Right hindlimb (tissue), 1 donor: ENCODE results near the gene HS3ST5.
"Not testable (repeated sequence)": the region's sequence is repeated elsewhere in the genome, so short reads cannot be mapped to it uniquely, and the experiment has no call there.

Experiments
- DNase-seq: peaks from one replicate; pipeline ENCODE4 v3.0.0-alpha.2; 2018

HS3ST5 gene

DNA sequence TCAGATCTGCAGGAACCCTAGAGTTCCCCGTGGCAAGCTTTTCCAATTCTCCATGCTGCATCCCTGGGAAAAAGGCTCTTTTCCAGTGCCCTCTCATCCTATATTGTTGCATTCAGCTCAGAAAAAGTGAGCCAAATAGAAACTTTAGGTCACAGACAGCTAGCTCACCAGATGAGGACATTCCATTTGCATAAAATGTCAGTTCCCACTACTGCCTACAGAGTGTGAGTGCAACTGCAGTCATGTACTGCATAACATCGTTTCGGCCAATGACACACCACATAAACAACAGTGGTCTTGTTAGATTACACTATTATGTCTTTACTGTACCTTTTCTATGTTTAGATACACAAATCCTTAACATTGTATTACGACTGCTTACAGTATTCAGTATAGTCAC is 8.6 kb downstream of the HS3ST5 start:
- no peak for DNase-seq

DNA sequence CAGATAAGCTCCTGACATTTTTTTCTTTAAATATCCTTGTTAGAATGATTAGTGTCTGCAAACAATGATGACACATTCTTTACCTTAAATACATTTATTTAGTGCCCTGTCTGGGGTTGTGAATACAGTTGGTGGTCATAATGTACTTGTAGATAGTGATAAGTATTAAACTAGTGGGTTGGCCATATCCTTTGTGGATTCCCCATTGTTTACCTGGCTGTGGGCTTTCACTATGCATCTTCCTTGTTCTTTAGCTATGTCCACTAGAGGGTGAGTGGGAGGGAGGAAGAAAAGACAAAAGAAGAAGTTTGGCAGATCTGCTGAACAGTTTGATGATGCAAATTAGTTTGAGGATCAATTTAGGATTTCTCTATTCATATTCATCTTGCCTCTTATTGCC is 15.7 kb downstream of the HS3ST5 start:
- DNase-seq, result no peak

DNA sequence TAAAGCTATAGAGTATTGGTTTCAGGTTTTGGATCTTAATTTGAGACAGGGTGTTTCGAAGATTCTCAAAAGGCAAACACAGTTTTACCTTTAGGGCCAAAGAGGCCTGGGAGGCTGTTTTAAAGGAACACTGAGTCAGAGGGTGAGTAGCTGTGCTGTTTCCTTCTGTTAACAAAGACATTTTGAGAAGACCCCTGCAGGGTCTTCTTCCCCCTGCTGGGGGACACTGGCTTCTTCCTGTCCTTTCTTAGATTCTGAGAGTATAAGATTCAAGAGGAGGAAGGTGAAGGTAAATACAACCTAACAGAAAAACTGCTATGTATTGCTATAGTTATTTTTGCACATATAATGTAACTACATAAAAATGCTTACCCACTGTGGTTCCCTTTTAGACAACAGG is 19.0 kb downstream of the HS3ST5 start:
- no peak for DNase-seq

DNA sequence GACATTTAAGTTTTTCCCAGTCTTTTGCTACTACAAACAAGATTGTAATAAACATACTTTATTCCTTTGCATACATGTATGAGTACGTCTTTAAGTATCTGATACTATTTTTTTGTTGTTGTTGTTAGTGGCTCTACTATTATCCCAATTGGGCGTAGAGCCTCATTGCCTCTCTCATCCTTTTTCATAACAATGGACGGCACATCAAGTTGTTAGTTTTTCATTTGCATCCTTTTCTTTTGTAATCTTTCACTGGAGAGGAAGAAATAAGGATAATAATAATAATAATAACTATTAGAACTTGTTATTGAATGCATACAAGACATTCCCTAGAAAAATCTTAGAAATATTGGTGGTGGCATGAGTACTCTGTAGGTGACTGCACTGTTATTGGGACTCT is 23.1 kb downstream of the HS3ST5 start:
- DNase-seq, result no peak

DNA sequence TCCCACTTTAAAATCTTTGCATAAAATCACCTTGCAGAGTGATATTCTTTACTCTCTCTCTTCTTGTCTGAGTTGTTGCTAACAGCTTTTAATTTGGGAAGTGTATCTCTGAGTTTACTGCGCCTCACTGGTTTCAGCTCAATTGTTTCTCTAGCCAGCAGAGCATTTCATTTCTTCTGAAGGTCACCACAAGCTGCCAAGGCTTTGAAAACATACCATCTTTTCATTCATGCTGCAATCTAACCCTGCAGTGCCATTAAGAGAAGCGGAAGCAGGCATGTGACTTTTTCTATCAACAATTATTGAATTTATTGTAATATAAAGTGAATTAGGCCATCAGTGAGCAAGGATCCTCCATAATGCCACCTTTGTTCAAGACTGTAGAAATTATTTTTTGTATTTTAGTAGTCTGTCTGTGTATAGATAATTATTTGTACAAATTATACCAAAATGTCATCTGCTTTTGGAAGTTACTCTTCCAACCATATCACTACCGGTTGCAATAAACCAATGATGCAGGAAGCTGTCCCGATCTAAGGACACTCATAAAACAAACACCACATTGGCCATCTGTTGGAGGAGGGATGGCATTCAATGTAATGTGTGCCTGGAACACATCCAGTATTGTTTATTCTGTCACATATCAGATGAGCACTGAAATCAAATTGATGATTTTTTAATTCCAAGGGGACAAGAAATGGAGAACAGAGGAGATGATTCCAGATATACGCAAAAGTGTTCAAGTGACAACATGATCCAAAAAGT is 26.8 kb downstream of the HS3ST5 start:
- no peak for DNase-seq

DNA sequence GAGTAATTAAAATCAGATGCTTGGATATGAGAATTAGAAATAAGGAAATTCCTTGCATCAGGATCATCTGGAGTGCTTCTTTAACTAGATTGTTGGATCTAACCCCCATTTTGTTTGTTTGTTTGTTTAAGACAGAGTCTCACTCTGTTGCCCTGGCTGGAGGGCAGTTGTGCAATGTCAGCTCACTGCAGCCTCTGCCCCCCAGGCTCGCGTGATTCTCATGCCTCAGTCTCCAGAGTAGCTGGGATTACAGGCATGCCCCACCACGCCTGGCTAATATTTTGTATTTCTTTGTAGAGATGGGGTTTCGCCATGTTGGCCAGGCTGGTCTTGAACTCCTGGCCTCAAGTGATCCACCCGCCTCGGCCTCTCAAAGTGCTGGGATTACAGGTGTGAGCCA is 29.0 kb downstream of the HS3ST5 start:
- DNase-seq, result not testable (repeated sequence)

DNA sequence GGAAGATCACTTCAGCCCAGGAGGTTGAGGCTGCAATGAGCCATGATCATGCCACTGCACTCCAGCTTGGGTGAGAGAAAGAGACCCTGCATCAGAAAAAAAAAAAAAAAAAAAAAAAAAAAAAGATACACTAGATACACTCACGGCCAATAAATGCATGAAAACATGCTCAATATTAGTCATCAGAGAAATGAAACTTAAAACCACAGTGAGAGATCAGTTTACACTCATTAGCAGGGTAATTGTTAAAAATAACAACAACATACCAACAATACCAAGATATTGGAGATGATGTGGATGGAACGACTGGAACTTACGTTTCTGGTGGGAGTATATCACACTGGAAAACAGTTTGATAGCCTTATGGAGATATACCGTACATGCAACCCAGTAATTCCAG is 29.9 kb downstream of the HS3ST5 start:
- no peak for DNase-seq

DNA sequence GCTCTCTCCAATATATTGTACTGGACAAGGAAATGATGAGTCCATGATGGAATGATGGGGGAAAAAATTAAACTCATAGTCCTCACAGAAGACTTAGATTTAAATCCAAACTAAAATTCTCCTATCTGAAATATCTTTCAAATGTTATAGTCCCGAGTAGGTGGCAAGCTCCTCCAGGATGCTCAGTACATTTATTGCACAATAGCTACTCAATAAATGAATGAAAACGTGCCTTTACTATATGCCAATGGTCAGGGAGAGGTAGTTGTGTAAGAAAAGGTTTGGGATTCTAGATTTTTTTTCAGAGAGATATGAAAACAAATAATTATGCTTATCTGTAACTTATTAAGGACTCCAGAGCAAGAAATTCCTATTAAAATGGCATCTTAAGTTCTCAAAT is 32.8 kb downstream of the HS3ST5 start:
- DNase-seq, result no peak

DNA sequence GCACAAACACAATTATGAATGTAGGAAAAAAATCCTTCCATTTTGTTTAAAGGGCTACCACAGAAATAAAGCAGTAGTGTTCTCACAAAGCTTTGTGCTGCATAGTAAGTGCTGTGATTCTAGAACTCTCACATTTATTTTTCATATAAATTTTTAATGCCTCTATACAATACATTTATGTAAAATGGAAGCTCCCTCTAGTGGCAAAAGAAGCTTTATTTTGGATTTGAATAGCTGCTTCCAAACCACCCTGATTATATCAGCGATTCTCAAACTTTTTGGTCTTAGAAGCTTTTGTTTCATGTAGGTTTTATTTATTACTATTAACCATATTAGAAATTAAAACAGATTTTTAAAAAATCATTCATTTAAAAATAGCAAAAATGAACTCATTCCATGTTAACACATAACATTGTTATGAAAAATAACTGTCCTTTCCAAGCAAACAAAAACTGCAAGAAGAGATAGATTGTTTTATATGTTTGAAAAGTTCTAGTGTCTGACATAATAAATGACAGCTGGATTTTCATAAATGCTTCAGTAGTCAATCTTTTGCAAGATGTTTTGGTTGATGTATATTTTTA is 38.4 kb downstream of the HS3ST5 start:
- DNase-seq, result no peak

DNA sequence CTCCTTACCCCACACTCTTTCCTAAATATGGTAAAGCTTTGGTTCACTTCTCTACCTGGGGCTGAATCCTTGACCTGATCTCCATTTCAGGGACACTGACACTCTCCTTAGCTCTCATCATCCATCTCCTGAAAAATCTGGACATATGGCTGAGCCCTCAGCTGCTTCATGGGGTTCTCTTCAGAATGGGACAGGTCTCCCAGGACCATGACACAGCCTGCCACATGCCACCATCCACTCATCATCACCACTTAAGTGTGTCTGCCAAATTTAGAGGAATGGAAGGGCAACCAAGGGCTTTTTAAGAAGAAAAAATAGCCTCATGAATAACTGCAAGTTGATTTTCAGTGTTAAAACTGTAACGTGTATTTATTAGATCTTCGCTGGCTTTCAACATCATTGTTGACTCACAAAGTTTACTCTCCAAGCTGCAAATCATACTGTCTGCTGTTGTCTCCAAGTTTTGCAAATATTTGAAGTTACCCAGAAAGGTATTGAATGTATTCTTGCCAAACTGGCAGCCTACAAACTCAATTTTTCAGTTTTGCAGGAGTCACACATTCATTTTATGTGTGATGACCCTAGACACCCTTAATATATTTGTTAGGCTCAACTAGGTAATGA is 41.1 kb downstream of the HS3ST5 start:
- DNase-seq, result no peak

DNA sequence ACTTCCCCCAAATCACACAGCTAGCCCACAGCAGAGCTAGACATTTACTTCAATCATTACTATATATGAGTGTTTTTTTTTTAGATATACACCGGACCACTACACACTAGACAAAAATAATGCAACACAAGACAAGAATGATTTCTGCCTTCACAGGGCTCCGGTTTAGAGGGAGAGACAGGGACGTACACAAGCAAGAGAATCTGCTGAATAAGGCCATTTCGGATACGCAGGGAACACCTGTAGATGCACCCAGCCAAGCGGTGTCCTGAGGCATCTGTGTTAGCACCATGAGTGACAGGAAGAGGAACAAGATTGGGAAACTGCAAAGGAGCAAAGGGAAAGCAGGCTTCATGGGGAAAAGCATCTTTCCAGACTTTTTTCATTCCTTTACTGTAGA is 45.7 kb downstream of the HS3ST5 start:
- no peak for DNase-seq

DNA sequence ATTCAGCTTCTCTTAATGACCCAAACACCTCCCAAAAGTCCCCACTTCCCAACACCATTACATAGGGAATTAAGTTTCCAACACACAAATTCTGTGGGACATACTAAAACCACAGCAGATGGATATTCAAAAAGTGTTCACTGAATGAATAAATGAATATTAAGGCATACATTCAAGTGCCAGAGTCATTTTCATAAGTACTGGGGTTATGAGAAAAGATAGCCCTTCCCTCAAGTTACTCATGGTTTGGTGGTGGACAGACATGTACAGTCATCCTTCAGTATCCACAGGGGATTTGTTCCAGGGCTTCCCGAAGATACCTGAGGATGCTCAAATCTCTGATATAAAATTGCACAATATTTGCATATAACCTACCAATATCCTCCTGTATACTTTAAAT is 50.4 kb downstream of the HS3ST5 start:
- DNase-seq, result no peak

DNA sequence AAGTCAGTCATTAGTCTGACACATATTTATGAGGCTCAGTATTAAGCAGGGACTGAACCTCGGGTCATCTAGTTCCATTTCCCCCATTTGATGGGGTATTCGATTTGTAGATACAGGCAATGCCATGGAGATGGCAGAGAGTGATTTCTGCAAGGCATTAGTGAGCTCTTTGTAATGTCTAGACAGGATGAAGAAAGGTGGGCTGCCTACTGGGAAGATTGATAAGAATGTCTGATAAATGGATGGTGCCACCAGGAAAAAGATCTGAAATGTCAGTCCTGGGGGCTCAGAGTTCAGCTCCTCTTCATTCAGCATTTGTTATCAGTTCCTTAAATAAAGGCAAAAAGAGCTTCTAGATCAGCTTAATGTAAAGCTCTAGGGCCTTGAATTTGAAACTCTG is 51.4 kb downstream of the HS3ST5 start:
- DNase-seq, result no peak

DNA sequence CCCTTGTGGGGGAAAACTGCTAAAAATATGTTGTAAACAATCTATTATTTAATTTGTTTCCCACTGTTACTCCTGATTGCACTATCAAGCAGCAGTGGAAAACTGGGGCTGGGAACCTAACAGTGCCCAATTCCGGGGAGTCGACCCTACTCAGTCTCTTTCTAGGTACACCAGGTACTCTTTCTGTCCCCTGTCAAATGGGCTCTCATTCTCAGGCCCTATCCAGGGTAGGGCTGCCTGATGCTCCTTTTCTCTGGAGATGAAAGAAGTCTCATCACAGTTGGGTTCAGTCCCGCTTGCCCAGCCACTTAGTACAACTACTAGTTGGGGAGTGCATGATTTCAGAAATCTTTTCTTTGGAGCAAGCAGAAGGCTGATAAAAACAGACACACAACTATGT is 52.0 kb downstream of the HS3ST5 start:
- no peak for DNase-seq

DNA sequence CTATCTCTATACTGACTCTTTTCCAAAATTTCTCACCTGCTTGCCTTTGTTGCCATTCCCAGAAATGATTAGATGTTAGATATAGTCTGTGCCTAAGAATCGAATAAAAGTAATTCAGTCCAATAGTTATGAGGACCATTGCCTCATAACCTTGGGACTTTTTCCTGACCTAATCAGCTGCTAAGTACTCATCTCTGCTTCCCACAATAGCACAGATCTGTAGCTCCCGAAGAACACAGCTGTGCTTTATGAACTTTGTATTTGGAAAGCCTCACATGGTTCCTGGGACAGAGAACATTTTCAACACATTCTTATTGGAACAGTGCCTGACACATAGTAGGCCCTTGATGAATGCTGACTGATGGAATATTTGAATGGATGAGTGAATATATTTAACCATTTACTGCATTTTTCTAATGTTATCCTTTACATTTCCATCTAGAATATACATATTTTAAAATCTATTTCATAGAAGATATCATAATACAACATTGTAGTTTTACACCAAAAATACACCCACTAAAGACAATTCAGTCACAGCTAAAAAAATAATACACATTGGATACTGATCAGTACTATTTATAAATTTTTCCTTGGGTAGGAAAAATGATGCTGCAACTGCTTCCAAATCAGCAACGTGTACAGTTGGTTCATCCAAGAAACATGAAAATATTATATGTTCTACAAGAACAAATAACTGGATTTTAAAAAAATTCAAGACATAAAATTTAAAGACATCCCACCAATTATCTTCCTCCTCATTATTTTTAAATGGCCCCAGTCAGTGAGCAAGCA is 53.9 kb downstream of the HS3ST5 start:
- DNase-seq, result no peak

DNA sequence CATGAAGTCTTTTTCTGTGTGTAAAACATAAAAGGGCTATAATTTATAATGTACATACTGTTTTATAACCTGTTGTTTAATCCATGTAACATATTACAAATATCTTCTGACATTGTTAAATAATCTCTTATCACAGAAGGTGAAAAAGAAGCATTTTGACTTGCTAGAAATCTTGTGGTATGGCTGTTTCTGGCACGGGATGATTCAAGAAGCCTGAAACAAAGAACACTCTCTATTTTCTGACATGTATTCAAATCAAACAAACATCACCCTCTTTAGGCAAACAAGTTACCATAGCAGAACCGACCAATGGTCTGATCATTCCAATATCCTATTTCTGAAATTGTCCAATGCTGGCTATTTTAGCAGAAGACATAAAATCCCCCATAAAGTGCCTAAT is 55.4 kb downstream of the HS3ST5 start:
- DNase-seq, result no peak

DNA sequence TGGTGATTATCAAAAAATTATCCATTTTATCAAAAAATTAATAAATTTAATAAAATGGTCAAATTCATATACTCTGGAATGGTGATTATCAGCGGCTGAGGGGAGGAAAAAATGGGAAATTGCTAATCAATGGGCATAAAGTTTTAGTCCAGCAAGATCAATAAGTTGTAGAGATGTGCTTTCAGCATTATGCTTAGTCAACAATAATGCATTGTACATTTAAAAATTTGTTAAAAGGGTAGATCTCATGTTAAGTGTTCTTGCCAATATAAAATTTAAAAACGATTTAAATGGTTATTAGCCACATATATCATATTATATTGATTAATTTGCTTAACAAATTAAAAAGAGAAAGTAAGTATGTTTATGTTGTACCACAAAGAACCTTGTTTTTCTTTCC is 56.6 kb downstream of the HS3ST5 start:
- no peak for DNase-seq

DNA sequence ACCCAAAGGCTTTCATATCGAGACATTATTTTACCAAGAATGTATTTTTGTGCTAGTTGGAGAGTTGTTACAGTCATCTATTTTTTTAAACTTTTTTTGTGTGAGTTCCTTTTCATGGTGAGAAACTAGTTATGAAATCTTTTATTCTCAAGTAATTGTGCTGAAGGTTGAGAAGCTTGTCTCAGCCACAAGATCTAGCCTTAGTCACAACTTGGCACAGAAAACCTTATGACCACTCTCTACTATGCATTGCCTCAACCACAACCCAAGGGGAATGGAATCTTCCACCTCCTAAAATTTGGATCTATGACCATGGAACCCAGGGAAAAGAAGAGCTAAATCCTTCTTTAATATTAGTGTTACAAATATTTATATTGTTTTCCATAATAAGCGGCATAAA is 58.5 kb downstream of the HS3ST5 start:
- DNase-seq, result no peak

DNA sequence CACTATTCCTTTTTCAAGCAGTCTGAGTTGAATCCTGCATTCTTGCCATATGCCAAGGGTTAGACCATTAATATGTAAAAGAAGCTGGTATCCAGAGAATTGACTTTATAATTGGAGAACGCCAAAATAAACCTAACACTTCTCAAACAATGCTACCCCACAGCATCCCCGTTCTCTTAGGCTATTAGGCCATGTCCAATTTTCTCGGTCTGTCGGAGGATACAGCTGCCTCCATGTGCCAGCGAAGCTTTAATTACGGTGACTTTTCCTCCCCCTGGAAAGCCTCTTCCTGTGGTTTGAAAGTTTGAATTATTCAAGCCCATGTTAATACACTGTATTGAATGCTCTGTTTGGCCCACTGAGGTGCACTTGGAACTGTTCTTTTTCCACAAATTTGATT is 60.5 kb downstream of the HS3ST5 start:
- DNase-seq, result no peak

DNA sequence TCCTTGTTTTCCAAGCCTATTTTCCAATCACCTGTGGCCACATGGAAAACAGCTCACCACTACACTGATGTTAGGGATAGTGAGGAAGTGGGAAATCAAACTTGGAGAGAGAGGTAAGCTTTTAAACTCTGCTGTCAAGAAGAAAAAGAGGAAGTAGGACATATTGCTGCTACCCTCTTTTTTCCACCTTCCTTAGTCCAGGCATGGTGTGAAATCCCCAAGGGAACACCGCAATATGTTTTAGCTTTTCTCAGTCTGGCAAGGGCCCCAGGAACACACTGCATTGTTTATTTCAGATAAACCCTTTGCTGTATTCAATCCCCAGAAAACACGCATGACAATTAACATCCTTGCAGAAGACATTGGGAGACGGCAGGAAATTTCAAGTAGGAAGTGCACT is 61.3 kb downstream of the HS3ST5 start:
- DNase-seq, result no peak

DNA sequence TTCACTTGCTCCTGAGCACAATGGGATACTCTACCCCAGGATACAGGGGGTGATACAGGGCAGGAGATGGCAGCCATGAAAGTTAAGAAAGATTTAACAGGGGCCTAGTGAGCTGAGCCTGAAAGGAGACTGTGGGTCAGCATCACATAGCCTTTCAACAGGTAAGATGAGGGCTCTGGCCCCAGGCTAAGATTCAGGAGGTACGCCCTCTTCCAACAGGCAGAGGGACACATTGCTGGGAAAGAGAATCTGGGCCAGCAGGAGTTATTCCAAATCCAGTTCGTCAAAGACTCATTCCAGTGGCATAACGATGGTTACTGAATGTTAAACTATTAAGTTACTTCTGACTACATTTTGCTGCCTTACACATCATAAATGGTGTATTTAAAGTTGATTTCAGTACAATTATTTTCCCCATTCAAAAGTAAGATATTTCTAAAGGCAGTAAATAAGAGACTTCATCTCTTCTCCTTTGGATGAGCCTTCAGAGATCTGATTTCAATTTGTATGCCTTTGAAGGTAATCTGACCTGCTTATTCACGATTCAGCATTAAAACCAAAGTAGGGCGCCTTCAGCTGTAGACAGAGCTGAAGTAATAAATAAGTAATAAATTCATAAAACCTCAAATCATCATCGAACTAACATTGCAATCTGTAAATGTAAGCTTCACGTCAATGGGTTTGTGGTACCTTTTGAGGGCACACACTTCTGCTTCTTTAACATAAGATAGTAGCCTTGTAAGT is 62.4 kb downstream of the HS3ST5 start:
- no peak for DNase-seq

DNA sequence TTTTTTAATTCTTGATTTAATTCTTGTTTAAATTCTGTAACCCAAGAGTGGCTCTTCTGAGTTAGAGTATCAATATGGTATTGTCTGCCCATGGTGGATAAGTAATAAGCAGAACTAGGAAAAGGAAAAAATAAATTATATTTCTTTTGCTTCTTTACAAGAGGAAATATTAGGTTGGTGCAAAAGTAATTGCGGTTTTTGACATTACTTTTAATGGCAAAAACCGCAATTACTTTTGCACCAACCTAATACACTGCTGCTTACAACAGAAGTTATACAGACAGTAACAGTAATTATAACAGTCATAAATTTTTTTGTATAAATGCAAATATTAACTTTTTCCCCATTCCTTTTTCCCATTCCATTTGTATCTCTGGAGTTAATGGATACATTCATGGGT is 65.6 kb downstream of the HS3ST5 start:
- DNase-seq, result no peak

DNA sequence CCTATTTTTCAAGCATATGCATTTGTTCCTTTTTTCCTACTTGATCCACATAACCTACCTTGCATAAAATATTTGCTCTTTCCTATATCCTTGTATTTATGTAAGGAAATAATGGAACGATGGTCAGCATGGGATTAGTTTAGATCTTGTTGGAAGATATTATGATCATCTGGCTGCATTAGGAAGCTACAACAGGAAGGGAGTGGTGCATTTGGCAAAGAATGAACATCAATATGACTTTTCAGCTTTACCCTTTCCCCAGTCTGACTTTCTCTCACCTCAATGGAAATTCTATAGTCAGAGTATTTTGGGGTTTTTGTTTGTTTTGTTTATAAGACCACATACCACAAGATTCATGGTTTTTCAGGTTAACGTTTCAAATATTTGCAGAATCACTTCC is 66.0 kb downstream of the HS3ST5 start:
- DNase-seq, result no peak
